HCT116 (cell line): ENCODE results near the gene SSNA1. TPM values are rescaled to one million over a fixed set of nuclear protein-coding genes. Genes with fewer than 3 reads are reported as not detected.

Experiments used
- ATAC-seq: fragments of 200-7000 bp; cut with Tn5 transposase; 2 replicates; pipeline ENCODE4 v1.9.1; 2020; ENCODE audit warnings: mild to moderate bottlenecking, moderate library complexity
- BruUV-seq: library from RNA; stranded (reverse); fragments of 400-500 nt; replicated peaks from 2 replicates; lab custom pipeline; 2021; lab: Mats Ljungman, UMichigan
- CTCF ChIA-PET: fragments of 300-600 bp; sonication (Branson Sonifier 250); formaldehyde crosslinking; loops from one replicate; lab custom pipeline; 2021; ENCODE audit warnings: antibody characterized with exemption; lab: Charles Lee
- POLR2A ChIA-PET: fragments of 300-600, 350-600 bp; sonication (Branson Sonifier 250); formaldehyde crosslinking; loops from one replicate; lab custom pipeline; 2021; ENCODE audit warnings: antibody characterized with exemption; lab: Charles Lee
- RAD21 ChIA-PET, 2 experiments: fragments of 300-600 bp; sonication (Branson Sonifier 250); formaldehyde crosslinking; loops; one replicate each; lab custom pipeline; 2023; ENCODE audit warnings: low total read pairs in 2 of 2; ENCODE audit not compliant: uncharacterized antibody in 2 of 2, unreplicated experiment in 2 of 2, low non-redundant PET in 1 of 2; lab: Charles Lee
- DNase-seq: peaks from one replicate; pipeline ENCODE4 v3.0.0-alpha.2; 2010; ENCODE audit warnings: low read depth, low spot score
- H2AFZ ChIP-seq: fragments of 200-600 bp; shearing (Covaris generic), sonication (generic); 2 replicates; pipeline ENCODE4 v1.6.1; 2017; ENCODE audit warnings: low read depth, mixed run types, mixed read lengths, antibody characterized with exemption, low read length; ENCODE audit not compliant: poor library complexity, severe bottlenecking
- H3K27ac ChIP-seq: 2 replicates; pipeline ENCODE4 v1.5.1; 2012; ENCODE audit warnings: low read depth, low read length
- H3K27me3 ChIP-seq: fragments of 200-600 bp; sonication (generic); 2 replicates; pipeline ENCODE4 v1.6.1; 2016; ENCODE audit warnings: mixed run types, low read length, mixed read lengths; ENCODE audit not compliant: insufficient read depth
- H3K36me3 ChIP-seq, 2 experiments: fragments of 200-500 bp in 1 of 2; fragments of 200-600 bp in 1 of 2; sonication (Bioruptor generic) in 1 of 2; sonication (generic) in 1 of 2; 2 replicates each; pipeline versions ENCODE4 v1.5.1 to v1.6.1; 2014 to 2016; ENCODE audit warnings: low read length in 2 of 2, inconsistent platforms in 1 of 2, mixed read lengths in 1 of 2, mixed run types in 1 of 2; ENCODE audit not compliant: insufficient read depth in 2 of 2, control insufficient read depth in 1 of 2
- H3K4me1 ChIP-seq, 2 experiments: fragments of 200-600 bp in 1 of 2; sonication (generic) in 1 of 2; 2 replicates each; pipeline versions ENCODE4 v1.5.1 to v1.6.1; 2012 to 2017; ENCODE audit warnings: low read length in 2 of 2, inconsistent platforms in 1 of 2, mild to moderate bottlenecking in 1 of 2, mixed read lengths in 1 of 2, mixed run types in 1 of 2, moderate library complexity in 1 of 2; ENCODE audit not compliant: insufficient read depth in 2 of 2, control insufficient read depth in 1 of 2
- H3K4me2 ChIP-seq: fragments of 200-600 bp; sonication (generic); 2 replicates; pipeline ENCODE4 v1.6.1; 2017; ENCODE audit warnings: mixed run types, low read length, mixed read lengths
- H3K4me3 ChIP-seq, 2 experiments: fragments of 200-600 bp in 1 of 2; sonication (generic) in 1 of 2; replicated peaks in 1 of 2; 2 replicates each; pipeline ENCODE4 v1.5.1; 2011 to 2016; ENCODE audit warnings: low read length in 2 of 2, control low read depth in 1 of 2, low read depth in 1 of 2, mild to moderate bottlenecking in 1 of 2, mixed read lengths in 1 of 2, mixed run types in 1 of 2
- H3K79me2 ChIP-seq: fragments of 200-600 bp; sonication (generic); 2 replicates; pipeline ENCODE4 v1.6.1; 2017; ENCODE audit warnings: mild to moderate bottlenecking, mixed run types, low read length, moderate library complexity, mixed read lengths; ENCODE audit not compliant: insufficient read depth
- H3K9ac ChIP-seq: fragments of 200-600 bp; sonication (generic); 2 replicates; pipeline ENCODE4 v1.6.1; 2016; ENCODE audit warnings: low read length, mixed read lengths
- H3K9me2 ChIP-seq: fragments of 200-600 bp; sonication (generic), shearing (Covaris generic); 2 replicates; pipeline ENCODE4 v1.6.1; 2017; ENCODE audit warnings: mixed run types, mild to moderate bottlenecking, moderate library complexity; ENCODE audit not compliant: insufficient read depth
- H3K9me3 ChIP-seq, 2 experiments: fragments of 200-500 bp in 1 of 2; fragments of 200-600 bp in 1 of 2; sonication (Bioruptor generic) in 1 of 2; sonication (generic) in 1 of 2; 2 replicates each; pipeline ENCODE4 v1.6.1; 2014 to 2017; ENCODE audit warnings: low read length in 2 of 2, mixed read lengths in 2 of 2, inconsistent platforms in 1 of 2, low read depth in 1 of 2, mild to moderate bottlenecking in 1 of 2, mixed run types in 1 of 2, moderate library complexity in 1 of 2; ENCODE audit not compliant: control insufficient read depth in 1 of 2, insufficient read depth in 1 of 2
- H4K20me1 ChIP-seq: fragments of 200-600 bp; sonication (generic), shearing (Covaris generic); 2 replicates; pipeline ENCODE4 v1.6.1; 2017; ENCODE audit warnings: mixed run types, mild to moderate bottlenecking, moderate library complexity; ENCODE audit not compliant: insufficient read depth
- ATF3 ChIP-seq: IDR thresholded peaks from 2 replicates; pipeline ENCODE4 v1.6.1; 2012
- CBX3 ChIP-seq: IDR thresholded peaks from 2 replicates; pipeline ENCODE4 v1.6.1; 2012; ENCODE audit warnings: low read depth
- CTCF ChIP-seq, 3 experiments: fragments of 200-600 bp in 1 of 3; sonication (generic) in 1 of 3; IDR thresholded peaks in 2 of 3; conservative IDR thresholded peaks in 1 of 3; 2 replicates each; pipeline ENCODE4 v1.5.1; 2012 to 2017; ENCODE audit warnings: low read depth in 2 of 3, low read length in 2 of 3, antibody characterized with exemption in 1 of 3, borderline replicate concordance in 1 of 3, control low read depth in 1 of 3, mild to moderate bottlenecking in 1 of 3, mixed read lengths in 1 of 3, mixed run types in 1 of 3, moderate library complexity in 1 of 3; ENCODE audit not compliant: insufficient read depth in 1 of 3
- EGR1 ChIP-seq: IDR thresholded peaks from 2 replicates; pipeline ENCODE4 v1.6.1; 2012; ENCODE audit warnings: low read depth
- EZH2 ChIP-seq: fragments of 200-600 bp; sonication (generic); IDR thresholded peaks from 2 replicates; pipeline ENCODE4 v1.6.1; 2017; ENCODE audit warnings: antibody characterized with exemption, mixed run types
- MAX ChIP-seq: IDR thresholded peaks from 2 replicates; pipeline ENCODE4 v1.6.1; 2012
- SRF ChIP-seq: IDR thresholded peaks from 2 replicates; pipeline ENCODE4 v1.6.1; 2012; ENCODE audit warnings: low read depth
- YY1 ChIP-seq: IDR thresholded peaks from 2 replicates; pipeline ENCODE4 v1.6.1; 2011; ENCODE audit warnings: low read length, low read depth, moderate library complexity, mild to moderate bottlenecking; ENCODE audit not compliant: insufficient replicate concordance; ENCODE audit errors: extremely low read depth
- ZBTB33 ChIP-seq: IDR thresholded peaks from 2 replicates; pipeline ENCODE4 v1.6.1; 2011; ENCODE audit warnings: mild to moderate bottlenecking, low read length, moderate library complexity; ENCODE audit not compliant: insufficient replicate concordance; ENCODE audit errors: extremely low read depth
- ZNF274 ChIP-seq: fragments of 200-500 bp; sonication (Bioruptor generic); IDR thresholded peaks from 2 replicates; pipeline ENCODE4 v1.6.1; 2014; ENCODE audit warnings: mild to moderate bottlenecking, low read depth, low read length, inconsistent platforms
- intact Hi-C: fragments of 100-400 bp; cut with micrococcal nuclease; formaldehyde crosslinking; loops from 2 replicates; pipeline ENCODE4 v1.10.0; 2022
- total RNA-seq: library from RNA; stranded (reverse); gene quantifications from one replicate; pipeline ENCODE4 v1.2.1, GENCODE V29; 2021; ENCODE audit not compliant: unreplicated experiment

SSNA1 gene
- total RNA-seq, 1 experiment from 2014 or later = 84.7 TPM

- ATAC-seq = no peak
- Histone ChIP-seq H3K4me2 (no peak overlapping the region), H2AFZ (no peak overlapping the region), H3K27ac (no peak overlapping the region; the same call in 1 of the 2 replicates), H3K36me3 (no peaks in the 10 kb centered on the region), H3K9ac (no peak overlapping the region), H4K20me1 (no peaks in the 10 kb centered on the region), H3K9me2 (no peaks in the 10 kb centered on the region), H3K9me3 (no peaks in the 10 kb centered on the region; a peak in 1 of 4 replicates), H3K27me3 (no peaks in the 10 kb centered on the region), H3K79me2 (no peaks in the 10 kb centered on the region), H3K4me1 (peaks cover 12 to 22% of the 10 kb centered on the region in 2 experiments), H3K4me3 (no peak overlapping the region)
- no TSS peak for BruUV-seq
- no peak for DNase-seq
- ChIA-PET POLR2A (interaction anchor here (3.1 kb wide), 1 partner anchor 14 kb away, joined by 16 read pairs; no protein-coding TSS in a partner anchor), RAD21 (no interaction called here), CTCF (no interaction called here)
- TF ChIP-seq ZNF274 (no peak), EZH2 (no peak), ATF3 (no peak), MAX (no peak), ZBTB33 (no peak), YY1 (no peak), EGR1 (no peak), SRF (no peak), CBX3 (no peak), CTCF (IDR thresholded peaks at IDR 0.05 in 2 of 3, conservative IDR thresholded peaks at IDR 0.05 in 1 of 3; ENCODE audit: borderline replicate concordance in 1 of 3, insufficient read depth in 1 of 3, low read depth in 2 of 3, low read length in 2 of 3) (no peak)
- intact Hi-C loops = no loop called here
Measured at GRCh38 chr9:137148661-137149060, 39.8 kb upstream of the SSNA1 start.
